ENCODE measurements around the gene KRTAP10-3. TPM values are rescaled to one million over a fixed set of nuclear protein-coding genes. Genes with fewer than 3 reads are reported as not detected.

Gene KRTAP10-3
- polyA plus RNA-seq, 1 of the 3 experiments (the other 2 are of a cell fraction), result not detected

- CTCF ChIA-PET, result interaction anchor here (1.7 kb wide), 1 partner anchor 15 kb away, joined by 5 read pairs; the partner anchor contains the start of gene KRTAP10-5
- Histone ChIP-seq H3K4me1 (ENCODE audit: control insufficient read depth in 1 of 2, insufficient read depth in 2 of 2, low read depth in 1 of 2, low read length in 1 of 2) (peaks cover 0 to 2% of the 10 kb centered on the region in 2 experiments; a peak in 1 of 4 replicates), H3K36me3 (replicated peaks in 1 of 2; ENCODE audit: control insufficient read depth in 1 of 2, insufficient read depth in 2 of 2, low read length in 1 of 2) (no peaks in the 10 kb centered on the region), H3K9me2 (no peaks in the 10 kb centered on the region), H2AFZ (ENCODE audit: low read depth) (no peak overlapping the region), H3F3A (replicated peaks; ENCODE audit: insufficient read depth) (no peaks in the 10 kb centered on the region), H3K27ac (ENCODE audit: low read depth in 2 of 2, low read length in 1 of 2) (no peak overlapping the region), H4K20me1 (ENCODE audit: insufficient read depth) (no peaks in the 10 kb centered on the region), H3K79me2 (ENCODE audit: insufficient read depth) (no peaks in the 10 kb centered on the region), H3K27me3 (ENCODE audit: insufficient read depth) (peaks cover 8% of the 10 kb centered on the region; the same call in 1 of the 2 replicates), H3K4me3 (ENCODE audit: low read depth in 2 of 2, low read length in 1 of 2) (no peak overlapping the region), H3K9me3 (no peaks in the 10 kb centered on the region), H3K4me2 (no peak overlapping the region), H3K9ac (no peak overlapping the region)
- no peak for TF ChIP-seq TAF1 (IDR thresholded peaks at IDR 0.05; ENCODE audit: borderline replicate concordance, low read depth, low read length)
- TF ChIP-seq YY1 (IDR thresholded peaks at IDR 0.05; ENCODE audit: low read depth), result no peak
- no peak for TF ChIP-seq EP300 (IDR thresholded peaks at IDR 0.05; ENCODE audit: borderline replicate concordance in 1 of 2, low read depth in 1 of 2, low read length in 1 of 2)
- no peak for TF ChIP-seq POLR2AphosphoS5 (IDR thresholded peaks at IDR 0.05; ENCODE audit: low read depth, low read length)
- TF ChIP-seq FOSL2 (IDR thresholded peaks at IDR 0.05; ENCODE audit: borderline replicate concordance, low read depth), result no peak
- no peak for TF ChIP-seq USF2 (IDR thresholded peaks at IDR 0.05; ENCODE audit: borderline replicate concordance, low read depth, low read length)
- no peak for TF ChIP-seq TEAD4 (IDR thresholded peaks at IDR 0.05; ENCODE audit: borderline replicate concordance, insufficient read depth)
- no peak for TF ChIP-seq FOXM1 (IDR thresholded peaks at IDR 0.05; ENCODE audit: low read depth)
- no peak for TF ChIP-seq IRF3 (IDR thresholded peaks at IDR 0.05; ENCODE audit: low read depth, low read length)
- TF ChIP-seq JUND (IDR thresholded peaks at IDR 0.05), result no peak
- no peak for TF ChIP-seq NRF1 (IDR thresholded peaks at IDR 0.05; ENCODE audit: low read depth, low read length)
- no peak for TF ChIP-seq SIN3A (IDR thresholded peaks at IDR 0.05; ENCODE audit: borderline replicate concordance, low read depth, low read length)
- TF ChIP-seq RXRA (IDR thresholded peaks at IDR 0.05; ENCODE audit: borderline replicate concordance, low read depth), result no peak
- no peak for TF ChIP-seq GATA2 (CRISPR knock-in tag; IDR thresholded peaks at IDR 0.05)
- no peak for TF ChIP-seq CHD2 (IDR thresholded peaks at IDR 0.05; ENCODE audit: low read length, partially characterized antibody)
- no peak for TF ChIP-seq REST (IDR thresholded peaks at IDR 0.05; ENCODE audit: low read depth, low read length)
- no peak for TF ChIP-seq USF1 (IDR thresholded peaks at IDR 0.05; ENCODE audit: borderline replicate concordance, low read depth)
- TF ChIP-seq PBX3 (IDR thresholded peaks at IDR 0.05), result no peak
- TF ChIP-seq SMC3 (IDR thresholded peaks at IDR 0.05; ENCODE audit: low read depth, low read length), result no peak
- WGBS (ENCODE audit: low lambda C conversion rate), result 21% methylated on average over 5 of the region's 6 CpGs
- DNase-seq, result no peak
- POLR2A ChIA-PET, result no interaction called here
These were observed 36.9 kb upstream of the KRTAP10-3 start for GRCh38 chr21:44595524-44595923.

Measured in SK-N-SH (cell line).